NT2/D1 (cell line): Measurements from ENCODE around the gene HNRNPH3.

ENCODE experiments used
- YY1 ChIP-seq: IDR thresholded peaks from 2 replicates; pipeline ENCODE4 v1.6.1; 2011; ENCODE audit not compliant: insufficient read length, insufficient read depth
- ZNF274 ChIP-seq: IDR thresholded peaks from 2 replicates; pipeline ENCODE4 v1.6.1; 2011; ENCODE audit warnings: mild to moderate bottlenecking, low read depth, low read length

GRCh38 chr10:68359189-68359588, 27.3 kb downstream of the HNRNPH3 start:
- TF ChIP-seq ZNF274, result no peak
- TF ChIP-seq YY1, result no peak
